K562 (cell line): ENCODE data around the gene CPSF4.

Experiments
- BDP1 ChIP-seq: IDR thresholded peaks from 3 replicates; pipeline ENCODE4 v1.6.1; 2011; ENCODE audit not compliant: insufficient read length, insufficient read depth
- CTCF ChIP-seq, 3 experiments: IDR thresholded peaks in 2 of 3; conservative IDR thresholded peaks in 1 of 3; 2 replicates each; pipeline ENCODE4 v1.5.1; 2011 to 2012; ENCODE audit warnings: low read length in 3 of 3, mild to moderate bottlenecking in 3 of 3, control low read depth in 2 of 3, improper control_type of control experiment in 1 of 3, inconsistent platforms in 1 of 3, low read depth in 1 of 3, mixed read lengths in 1 of 3, moderate library complexity in 1 of 3; ENCODE audit not compliant: insufficient read depth in 2 of 3
- JUN ChIP-seq, 2 experiments: sonication (generic) in 1 of 2; formaldehyde crosslinking in 1 of 2; IDR thresholded peaks; 2 replicates each; pipeline versions ENCODE4 v1.6.1 to v1.8.0; 2012 to 2022; ENCODE audit warnings: borderline replicate concordance in 2 of 2, mild to moderate bottlenecking in 2 of 2, improper control_type of control experiment in 1 of 2, low read depth in 1 of 2, low read length in 1 of 2, missing genetic modification reagents in 1 of 2
- MAX ChIP-seq: sonication (generic); formaldehyde crosslinking; IDR thresholded peaks from 2 replicates; pipeline ENCODE4 v1.9.0; 2022; ENCODE audit warnings: mild to moderate bottlenecking, missing genetic modification reagents
- PATZ1 ChIP-seq: fragments of 250-450 bp; sonication (Bioruptor Pico); IDR thresholded peaks from 2 replicates; pipeline ENCODE4 v1.5.0; 2020; ENCODE audit warnings: mild to moderate bottlenecking, borderline replicate concordance
- POLR2A ChIP-seq: fragments of 450-650 bp; conservative IDR thresholded peaks from 2 replicates; pipeline ENCODE4 v1.6.1; 2016
- ZBTB12 ChIP-seq: fragments of 250-450 bp; sonication (Bioruptor Pico); IDR thresholded peaks from 2 replicates; pipeline ENCODE4 v1.4.0; 2020

GRCh38 chr7:99499371-99499720 lies 60.6 kb downstream of the CPSF4 start:
- no peak for TF ChIP-seq MAX (CRISPR knock-in tag)
- no peak for TF ChIP-seq JUN (IDR thresholded peaks at IDR 0.05; ENCODE audit: borderline replicate concordance, low read depth, low read length)
- no peak for TF ChIP-seq JUN (CRISPR knock-in tag; IDR thresholded peaks at IDR 0.05; ENCODE audit: borderline replicate concordance)
- no peak for TF ChIP-seq ZBTB12 (CRISPR knock-in tag)
- TF ChIP-seq CTCF (IDR thresholded peaks at IDR 0.05 in 2 of 3, conservative IDR thresholded peaks at IDR 0.05 in 1 of 3; ENCODE audit: insufficient read depth in 2 of 3, low read depth in 1 of 3, low read length in 3 of 3): no peak
- no peak for TF ChIP-seq POLR2A
- TF ChIP-seq PATZ1 (CRISPR knock-in tag): no peak
- no peak for TF ChIP-seq BDP1
